ENCODE measurements around the gene SEPSECS.

The SEPSECS gene

DNA sequence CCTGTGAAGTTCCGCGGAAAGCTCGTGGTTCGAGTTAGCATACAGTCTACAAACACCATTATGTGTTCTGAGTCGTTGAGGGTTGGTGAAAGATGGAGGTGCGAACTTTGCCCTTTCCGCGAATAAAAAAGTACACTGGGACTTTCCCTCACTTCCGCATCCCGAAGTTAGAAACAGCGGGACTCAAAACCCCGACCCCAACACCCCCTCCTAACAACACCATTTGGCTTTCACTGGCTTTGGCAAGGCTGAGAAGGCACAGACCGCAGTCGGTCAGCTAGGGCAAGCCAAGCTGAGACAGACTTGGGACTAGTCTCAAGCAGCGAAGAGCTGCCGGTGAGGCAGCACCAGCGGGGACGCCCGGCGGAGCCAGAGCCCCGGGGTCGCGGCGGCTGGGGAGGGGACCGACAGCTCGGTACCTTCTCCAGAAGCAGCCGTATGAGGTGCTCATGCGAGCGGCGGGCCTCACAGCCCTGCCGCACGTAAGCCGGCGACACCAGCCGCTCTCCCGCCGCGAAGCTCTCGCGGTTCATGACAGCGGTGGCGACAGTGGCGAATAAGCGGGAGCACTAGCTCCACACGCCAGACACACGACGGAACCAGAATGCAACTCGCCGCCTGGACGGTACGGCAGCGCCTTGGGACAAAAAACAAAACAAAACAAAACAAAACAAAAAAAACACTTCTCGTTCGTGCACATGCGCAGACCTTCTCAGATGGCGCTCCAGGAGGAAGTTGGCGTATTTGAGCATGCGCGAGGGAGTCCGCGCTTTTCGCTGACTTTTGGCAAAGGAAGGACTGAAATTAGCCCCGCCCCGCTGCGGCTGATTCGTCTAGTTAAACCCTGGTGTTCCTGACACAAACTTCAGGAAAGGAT, at the start of gene SEPSECS:
SEPSECS (minus strand) TSS at position 613 of the 877 bp plus-strand sequence; CDS start at position 533, 80 bp downstream.
- peak; percentile 89 to 94 for DNase-seq

DNA sequence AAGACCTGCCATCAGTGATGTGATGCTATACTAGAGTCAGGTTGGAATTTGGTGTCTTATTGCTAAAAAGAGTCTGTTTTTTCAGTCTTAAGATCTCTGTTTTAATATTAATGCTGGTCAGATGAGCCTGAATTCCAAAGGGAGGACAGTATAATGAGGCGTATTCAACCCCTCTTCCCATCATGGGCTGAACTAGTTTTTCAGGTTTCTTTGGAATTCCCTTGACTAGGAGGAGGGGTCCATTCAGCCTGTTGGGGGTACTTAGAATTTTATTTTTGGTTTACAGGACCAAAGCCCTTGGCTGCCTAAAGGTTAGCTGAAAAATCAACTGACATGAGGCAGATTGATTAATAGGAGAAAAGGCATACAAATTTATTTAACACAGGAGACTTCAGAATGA, 49.5 kb upstream of the SEPSECS start:
- no peak for DNase-seq

DNA sequence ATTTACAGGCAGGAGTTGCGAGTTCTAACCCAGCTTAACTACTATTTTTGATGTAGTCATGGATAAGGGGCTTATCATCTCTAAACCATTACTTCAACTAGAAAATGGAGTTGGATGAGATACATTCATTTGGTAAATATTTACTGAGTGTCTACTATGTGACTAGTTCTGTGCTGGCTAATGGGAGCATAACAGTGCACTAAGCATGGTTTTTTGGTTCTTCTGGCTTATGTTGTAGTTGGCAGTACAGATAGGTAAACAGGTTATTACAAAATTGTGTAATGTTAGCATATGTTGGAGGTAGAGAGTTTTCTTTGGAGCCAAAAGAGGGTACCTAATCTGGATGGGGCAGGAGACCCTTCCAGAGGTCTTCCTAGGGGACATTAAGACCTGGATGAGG, 47.7 kb upstream of the SEPSECS start:
- DNase-seq = no peak

DNA sequence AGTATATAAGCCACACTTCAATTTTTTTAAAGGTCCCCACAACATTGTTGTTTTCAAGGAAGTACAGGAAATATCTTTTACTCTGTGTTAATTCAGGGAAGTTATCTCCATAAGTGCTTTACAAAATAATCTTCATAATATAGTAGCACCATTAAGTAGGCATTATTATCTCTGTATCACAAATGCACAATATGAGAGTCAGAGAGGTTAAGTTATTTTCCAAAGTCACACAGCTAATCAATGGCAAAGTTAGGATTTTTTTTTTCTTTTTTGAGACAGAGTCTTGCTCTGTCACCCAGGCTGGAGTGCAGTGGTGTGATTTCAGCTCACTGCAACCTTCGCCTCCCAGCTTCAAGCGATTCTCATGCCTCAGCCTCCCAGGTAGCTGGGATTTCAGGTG, 38.5 kb upstream of the SEPSECS start:
- DNase-seq = no peak

DNA sequence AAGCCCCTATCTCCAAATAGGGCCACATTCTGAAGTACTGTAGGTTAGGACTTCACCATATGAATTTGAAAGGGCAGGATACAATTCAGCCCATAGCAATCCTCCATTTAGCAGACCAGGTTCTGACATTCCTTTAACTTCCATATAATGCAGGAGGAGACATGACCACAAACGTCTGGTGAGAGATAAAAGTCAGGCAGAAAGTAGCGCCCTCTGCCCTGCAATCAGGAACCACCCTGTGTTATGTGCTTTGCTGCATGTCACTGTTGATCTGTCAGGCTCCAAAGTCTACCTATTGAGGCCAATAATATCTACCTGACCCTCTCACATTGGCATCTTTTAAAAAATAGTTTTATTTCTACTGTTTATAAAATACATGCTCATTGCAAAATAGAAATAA, 30.2 kb upstream of the SEPSECS start:
- no peak for DNase-seq

DNA sequence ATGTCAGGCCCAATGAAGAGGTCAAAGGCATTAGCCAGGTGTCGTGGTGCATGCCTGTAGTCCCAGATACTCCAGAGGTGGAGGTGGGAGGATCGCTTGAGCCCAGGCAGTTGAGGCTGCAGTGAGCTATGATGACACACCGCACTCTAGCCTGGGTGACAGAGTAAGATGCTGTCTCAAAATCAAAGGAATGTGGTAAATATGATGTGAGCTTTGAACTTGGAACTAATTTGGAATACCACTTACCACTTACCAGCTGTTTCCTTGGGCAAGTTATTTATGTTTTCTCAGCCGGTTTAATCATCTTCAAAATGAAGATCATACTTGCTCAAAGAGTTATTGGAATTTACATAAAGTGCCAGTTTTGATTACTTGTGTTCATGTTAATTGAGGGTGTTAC, 23.8 kb upstream of the SEPSECS start:
- no peak for DNase-seq

DNA sequence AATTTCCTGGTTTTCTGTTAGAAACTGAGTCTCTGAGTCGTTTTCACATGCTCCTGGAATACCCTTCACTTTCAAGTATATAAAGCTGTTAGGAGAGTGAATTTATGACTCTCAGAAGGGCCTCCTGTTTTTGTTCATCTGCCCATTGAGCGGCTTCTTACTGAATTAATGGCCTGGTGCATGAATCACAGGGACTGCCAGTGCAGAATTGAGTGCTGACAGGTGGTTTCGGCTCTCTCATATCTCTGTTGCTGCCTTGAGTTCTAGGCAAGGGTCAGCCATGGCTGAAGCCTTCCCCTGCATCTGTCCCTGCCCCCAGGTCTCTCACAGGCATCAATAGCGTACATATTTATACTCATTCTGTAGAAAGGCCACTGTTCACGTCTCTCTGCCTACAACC, 22.7 kb upstream of the SEPSECS start:
- no peak for DNase-seq

DNA sequence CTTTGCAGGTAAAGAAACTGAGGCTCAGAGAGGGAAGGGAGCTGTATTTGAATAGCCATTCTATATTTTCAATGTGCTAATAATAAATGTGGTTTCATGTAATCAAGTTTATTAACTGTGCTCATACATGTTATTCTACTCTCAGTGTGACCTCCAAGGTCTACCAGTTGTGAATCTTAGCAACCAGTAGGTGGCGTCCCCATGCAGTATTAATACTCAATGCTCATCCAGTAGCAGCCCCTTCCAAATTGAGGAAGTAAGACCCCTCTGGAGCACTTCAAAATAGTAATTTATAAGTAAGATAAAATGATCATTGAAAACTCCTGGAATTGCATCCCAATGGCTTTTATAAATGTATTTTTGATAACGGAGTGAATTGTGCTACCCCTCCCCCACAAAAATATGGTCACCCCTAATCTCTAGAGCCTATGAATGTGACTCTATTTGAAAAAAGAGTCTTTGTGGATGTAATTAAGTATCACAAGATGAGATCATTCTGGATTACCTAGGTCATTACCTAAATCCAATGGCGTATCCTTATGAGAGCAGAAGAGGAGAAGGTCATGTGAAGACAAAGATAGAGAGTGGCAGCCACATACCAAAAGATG, 20.4 kb upstream of the SEPSECS start:
- DNase-seq = no peak

DNA sequence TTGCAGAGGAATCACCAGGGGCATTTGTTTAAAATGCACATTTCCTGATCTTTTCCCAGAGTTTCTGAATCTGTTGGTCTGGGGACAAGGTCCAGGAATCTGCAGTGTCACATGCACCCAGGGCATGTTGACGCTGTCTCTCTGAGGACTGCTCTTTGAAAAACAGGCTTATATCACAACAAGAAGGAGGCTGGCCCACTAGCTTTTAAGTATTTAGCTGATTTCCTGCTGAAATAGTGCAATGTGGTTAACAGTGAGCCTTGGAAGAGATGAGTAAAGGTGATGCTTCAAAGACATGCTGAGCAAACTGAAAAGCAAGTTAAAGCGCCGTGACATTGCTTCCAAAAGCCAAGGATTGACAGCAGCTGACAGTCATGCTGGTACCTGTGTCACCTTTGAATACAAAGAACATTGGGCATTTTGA, 18.6 kb upstream of the SEPSECS start:
- no peak for DNase-seq

DNA sequence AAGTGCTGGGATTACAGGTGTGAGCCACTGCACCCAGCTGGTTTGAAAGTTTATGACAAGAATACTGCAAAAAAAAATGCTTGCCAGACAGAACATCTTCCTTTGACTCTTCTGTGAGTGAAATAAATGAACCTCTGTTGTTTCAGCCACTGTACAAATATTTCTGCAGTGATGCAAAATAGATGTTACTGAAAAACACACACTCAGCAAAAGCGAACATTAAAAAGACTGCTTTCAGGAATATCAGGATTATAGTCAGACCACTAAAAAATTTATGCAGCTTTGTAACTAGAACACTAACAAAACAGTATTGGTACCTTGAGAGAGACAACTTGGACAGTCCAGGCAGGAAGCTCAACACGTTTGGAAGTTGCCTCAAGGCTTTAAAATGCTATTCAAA, 16.9 kb upstream of the SEPSECS start:
- DNase-seq = no peak

DNA sequence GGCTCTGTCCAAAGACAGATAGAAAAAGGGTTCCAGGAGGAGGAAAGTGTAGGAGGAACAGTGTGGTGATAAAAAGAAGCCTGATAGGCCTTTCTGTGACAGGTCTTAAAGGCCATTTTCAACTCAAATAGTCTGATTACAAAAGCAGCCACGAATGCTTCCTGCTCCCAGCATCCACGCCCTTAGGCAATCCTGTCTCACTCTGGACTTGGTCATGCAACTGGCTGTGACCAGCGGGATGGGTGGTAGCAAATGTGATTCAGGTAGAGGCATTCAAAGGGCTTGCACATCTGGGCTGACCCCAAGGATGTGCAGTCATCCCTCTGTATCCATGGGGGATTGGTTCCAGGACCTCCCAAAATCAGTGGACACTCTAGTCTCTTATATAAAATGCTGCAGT, 14.4 kb upstream of the SEPSECS start:
- no peak for DNase-seq

DNA sequence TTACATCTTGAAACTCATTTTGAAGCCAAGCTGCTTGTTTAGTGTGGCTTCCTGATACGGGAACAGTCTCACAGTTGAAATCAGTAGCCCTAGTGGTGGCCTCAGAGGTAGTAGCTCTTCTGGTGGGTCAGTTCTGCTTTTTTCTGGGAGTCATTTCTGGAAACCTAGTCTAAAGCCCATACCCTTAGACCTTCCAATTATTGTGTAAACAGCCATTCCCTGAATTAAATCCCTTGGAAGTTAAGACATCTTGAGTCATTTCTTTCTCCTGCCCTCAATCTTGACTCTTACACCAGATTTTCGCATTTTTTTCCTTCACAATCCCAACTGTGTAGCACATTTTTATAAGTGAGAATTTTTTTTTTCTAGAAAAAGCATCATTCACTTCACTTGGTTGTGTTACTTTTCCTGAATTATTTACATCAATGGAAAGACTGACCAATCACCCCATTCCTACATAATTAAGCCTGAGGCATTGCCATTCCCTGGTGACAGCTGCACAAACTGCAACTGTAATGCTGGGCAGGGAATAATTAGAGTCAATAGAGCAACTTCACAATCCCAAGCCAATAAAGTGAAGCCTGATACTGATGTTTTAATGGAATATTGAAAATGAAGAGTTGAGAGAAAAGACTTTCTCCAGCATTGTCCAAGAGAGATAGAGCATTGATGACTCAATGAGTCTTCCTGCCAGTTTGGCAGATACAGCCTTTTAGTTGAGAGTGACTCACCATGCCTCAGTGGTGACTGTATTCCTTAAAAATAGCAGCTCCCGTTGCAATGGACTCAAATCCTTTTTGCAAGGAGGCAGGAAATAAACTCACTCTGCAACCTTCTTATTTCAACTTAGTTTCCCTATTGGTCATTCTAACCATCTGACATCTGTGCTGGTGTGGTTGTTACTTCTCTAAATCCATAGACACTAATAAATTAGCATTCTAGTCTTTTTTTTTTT, 13.0 kb upstream of the SEPSECS start:
- DNase-seq = peak in 1 of 2 donors; percentile 24

DNA sequence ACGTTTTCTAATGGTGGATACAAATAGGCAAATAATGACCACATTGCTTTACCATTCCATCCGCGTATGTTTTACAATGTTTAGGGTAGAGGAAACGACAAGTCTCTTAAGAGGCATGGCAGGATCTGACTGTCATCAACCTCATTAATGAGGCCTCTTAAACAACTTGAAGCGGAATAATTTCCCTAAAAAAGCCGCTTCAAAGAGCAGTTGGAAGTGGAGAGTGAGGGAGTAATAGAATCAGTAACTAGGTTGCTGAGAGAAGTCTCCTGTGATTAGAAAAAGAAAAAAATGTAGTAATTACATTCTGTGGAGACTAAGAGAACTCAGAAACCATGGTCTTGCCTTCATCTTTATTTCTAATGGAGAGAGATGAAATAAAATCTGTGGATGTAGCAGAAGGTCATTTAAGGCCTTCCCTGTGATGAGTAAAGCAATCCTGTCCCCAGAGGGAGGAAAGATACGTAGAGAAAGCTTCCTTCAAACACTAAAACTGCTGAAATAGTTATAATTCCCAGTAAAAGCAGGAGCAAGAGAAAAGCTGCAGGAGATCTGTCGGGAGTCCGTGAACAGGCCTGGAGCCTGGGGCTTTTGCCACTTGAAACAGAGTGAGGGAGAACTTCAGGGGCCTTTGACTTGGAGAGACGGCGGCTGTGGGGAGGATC, 11.1 kb upstream of the SEPSECS start:
- no peak for DNase-seq

DNA sequence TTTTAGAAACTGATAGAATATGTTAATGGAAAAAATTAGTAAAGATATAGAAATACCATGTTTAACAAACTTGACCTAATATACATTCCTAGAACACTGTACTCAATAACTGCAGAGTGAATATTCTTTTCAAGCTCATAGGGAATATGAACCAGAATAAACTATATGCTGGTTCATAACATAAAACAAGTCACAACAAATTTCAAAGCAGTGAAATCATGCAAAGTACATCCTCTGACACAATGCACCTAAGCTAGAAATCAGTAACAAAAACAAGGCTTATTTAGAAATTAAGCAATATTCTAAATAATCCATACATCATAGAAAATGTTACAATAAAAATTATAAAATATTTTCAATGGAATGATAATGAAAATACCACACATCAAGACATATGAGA, 9.2 kb upstream of the SEPSECS start:
- DNase-seq = no peak

DNA sequence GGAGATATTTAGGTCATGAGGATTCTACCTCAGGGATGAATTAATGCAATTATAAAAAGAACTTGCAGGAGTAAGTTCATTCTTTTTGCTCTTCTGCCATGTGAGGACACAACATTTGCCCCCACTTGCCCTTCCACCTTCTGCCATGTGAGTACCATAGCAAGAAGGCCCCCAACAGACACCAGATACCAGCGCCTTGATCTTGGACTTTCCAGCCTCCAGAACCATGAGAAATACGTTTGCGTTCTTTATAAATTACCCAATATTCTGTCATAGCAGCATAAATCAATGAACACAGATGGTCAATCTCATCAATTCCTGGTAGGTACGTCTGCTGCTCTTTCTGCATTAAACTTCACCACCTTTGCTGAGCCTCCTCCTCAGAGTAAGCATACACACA, 5.7 kb upstream of the SEPSECS start:
- no peak for DNase-seq

DNA sequence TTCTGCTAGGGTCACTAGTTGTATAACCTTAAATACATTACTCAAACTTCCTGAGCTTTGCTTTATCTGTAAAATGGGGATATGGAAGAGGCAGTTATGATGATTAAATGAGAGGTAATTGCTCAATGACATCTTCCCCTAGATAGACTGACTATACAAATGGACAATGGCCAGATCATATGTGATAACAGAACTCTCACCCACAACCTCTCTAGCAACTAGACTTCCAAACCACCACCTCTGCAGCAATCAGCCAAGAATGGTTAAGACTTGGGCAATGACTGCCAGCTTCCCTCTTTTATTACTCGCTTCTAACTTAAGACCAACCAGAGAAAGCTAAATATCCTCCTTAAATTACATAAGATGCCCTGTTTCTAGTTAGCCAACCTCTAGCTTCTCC, 2.9 kb upstream of the SEPSECS start:
- no peak for DNase-seq

DNA sequence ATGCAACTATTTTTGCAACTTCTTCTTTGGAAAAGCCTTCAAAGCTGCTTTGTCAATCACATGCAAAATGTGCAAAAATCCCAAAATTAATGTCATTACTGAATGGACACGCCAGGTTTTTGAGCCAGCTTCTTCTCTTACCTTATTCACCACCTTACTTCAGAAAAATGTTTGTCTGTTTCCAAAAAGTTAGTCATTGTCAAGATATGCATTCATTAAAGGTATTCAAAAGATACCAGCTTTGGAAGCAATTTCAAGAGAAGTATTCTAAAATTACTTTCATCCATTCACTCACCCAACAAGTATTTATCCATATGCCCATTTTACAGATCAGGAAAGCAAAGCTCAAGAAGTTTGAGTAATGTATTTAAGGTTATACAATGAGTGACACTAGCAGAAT, 2.3 kb upstream of the SEPSECS start:
- DNase-seq = no peak

DNA sequence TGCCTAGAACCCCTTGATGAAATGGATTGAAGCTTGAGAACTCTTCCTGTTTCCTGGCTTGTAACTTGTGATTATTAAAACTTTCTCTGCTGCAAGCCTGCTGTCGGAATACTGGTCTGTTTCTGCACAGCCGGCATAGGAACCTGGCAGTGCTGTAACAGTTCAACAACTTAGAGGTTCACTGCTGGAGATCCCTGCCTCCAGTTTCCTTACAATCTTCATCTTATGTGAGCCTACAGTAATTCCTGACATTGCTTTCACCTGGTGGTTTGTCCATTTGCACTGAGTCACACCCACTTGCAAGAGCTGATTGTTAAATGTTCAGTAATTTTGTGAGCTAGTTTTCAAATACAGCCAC, 1.3 kb upstream of the SEPSECS start:
- DNase-seq = no peak

DNA sequence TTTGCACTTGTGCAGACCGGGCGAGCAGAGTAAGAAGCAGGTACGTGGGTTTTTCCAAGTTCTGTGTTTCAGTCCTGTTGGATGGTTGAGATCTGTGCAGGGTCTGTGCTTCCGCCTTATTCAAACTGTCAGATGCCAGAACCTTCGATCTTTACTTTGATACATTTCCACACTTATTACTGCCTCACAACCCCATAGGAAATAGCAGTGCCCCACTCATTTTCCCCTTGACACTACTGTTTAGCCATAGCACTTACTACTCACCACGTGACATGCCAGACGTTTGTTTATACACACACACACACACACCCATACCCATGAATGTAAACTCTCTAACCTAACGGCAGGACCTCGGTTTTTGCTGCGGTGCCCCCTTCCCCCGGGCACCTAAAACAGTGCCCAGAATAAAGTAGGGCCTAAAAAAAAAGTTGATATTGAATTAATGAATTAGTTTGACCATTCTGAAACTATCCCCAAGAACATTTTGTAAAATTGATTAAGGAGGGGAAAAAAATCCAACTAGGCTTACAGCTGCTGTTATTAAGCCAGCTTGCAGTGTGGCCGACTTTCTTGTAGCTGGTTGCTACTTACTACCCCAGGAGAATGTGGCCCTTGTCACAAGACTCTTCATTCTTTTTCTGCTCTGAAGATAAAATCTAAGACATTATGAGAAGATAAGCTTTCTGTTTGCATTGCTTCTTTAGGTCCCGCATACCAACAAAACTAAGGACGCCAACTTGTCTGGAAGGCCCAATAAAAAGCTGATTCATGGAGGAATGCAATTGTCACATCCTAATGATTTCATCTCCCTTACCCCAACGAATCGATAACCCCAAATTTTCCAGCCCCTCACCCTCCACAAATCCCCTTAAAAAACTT, 704 bp upstream of the SEPSECS start:
- DNase-seq = no peak

DNA sequence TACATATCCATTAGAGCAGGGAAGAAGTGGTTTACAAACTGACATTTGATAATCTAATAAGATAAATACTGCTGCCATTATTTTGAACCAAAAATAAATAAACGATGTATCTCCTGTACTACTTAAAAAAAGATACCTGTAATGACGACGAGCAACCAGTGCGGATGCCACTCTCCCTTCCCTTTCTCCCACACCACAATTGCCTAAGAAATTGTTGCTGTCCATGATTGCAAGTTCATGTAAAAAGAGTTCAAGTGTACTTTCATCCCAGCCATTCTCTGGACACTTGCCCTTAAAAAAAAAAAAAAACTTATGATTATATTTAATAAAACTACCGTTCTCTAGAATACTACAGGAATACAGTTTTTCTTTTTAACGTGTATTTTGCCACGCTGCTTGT, 1.4 kb downstream of the SEPSECS start:
- no peak for DNase-seq

DNA sequence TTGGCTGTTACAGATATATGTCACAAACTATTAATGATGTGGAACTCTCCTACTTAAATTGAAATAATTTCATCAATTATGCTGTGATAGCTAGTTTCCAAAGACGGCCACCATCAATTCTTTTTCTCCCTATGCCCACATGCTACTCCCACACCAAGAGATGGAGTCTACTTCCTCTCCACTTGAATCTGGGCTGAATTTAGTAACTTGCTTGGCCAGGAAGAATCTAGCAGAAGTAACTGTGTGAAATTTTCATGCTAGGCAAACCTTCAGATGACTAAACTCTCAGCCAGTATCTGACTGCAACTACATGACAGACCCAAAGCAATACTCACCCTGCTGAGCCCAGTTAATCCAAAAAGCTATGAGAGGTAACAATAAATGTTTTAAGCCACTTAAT, 3.2 kb downstream of the SEPSECS start:
- DNase-seq = no peak

DNA sequence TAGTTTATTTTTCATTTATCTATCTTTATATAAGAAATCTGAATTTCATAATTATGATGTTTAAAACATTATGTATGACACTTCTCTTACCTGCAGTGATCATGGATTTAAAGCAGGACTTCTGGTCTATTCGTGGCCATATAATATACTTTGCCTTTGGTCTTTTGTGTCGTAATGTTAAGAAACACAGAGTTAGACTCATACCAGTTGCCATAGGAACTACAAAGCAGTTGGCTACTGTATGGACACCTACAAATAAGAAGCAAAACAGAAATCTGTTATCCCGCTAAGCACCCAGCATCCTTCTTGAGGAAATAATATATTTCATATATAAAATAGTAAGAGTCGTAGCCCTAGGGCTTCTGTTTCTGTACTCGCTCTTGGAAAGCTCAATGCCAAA, 4.3 kb downstream of the SEPSECS start:
- no peak for DNase-seq

Data from hippocampal formation (tissue), 2 donors.